Measurements from ENCODE around the gene TTC17.
"Not testable (repeated sequence)": the region's sequence is repeated elsewhere in the genome, so short reads cannot be mapped to it uniquely, and the experiment has no call there.

Gene TTC17

GRCh38 chr11:43358801-43359421, at the start of gene TTC17:
Gene TTC17 (plus strand): TSS chr11:43358920. CDS start chr11:43358955, 35 bp downstream.
- peak; percentile 81 to 87 for DNase-seq

- peak; percentile 85 to 91 for DNase-seq
These were observed 46.7 kb upstream of the TTC17 start, which contains the start of gene API5 for GRCh38 chr11:43311791-43312607. Gene API5 (plus strand): TSS chr11:43311996. CDS start chr11:43312128, 132 bp downstream.

- peak in 1 of 2 experiments; percentile 28 for DNase-seq
These were observed 42.8 kb upstream of the TTC17 start for GRCh38 chr11:43315966-43316365.

- DNase-seq: no peak
These were observed 42.3 kb upstream of the TTC17 start for GRCh38 chr11:43316451-43316850.

GRCh38 chr11:43327987-43328386, 30.7 kb upstream of the TTC17 start:
- no peak for DNase-seq

- DNase-seq: no peak
These were observed 30.2 kb upstream of the TTC17 start for GRCh38 chr11:43328482-43328881.

GRCh38 chr11:43341159-43341558, 17.6 kb upstream of the TTC17 start:
- DNase-seq: no peak

GRCh38 chr11:43351426-43351825, 7.3 kb upstream of the TTC17 start:
- not testable (repeated sequence) for DNase-seq

- DNase-seq: no peak
These were observed 4.4 kb upstream of the TTC17 start for GRCh38 chr11:43354311-43354710.

GRCh38 chr11:43356336-43356735, 2.4 kb upstream of the TTC17 start:
- DNase-seq: no peak

GRCh38 chr11:43358279-43358800, 380 bp upstream of the TTC17 start:
- DNase-seq: peak in 1 of 2 experiments; percentile 26

- DNase-seq: peak in 1 of 2 experiments; percentile 20
These were observed 700 bp downstream of the TTC17 start for GRCh38 chr11:43359422-43359818.

GRCh38 chr11:43360361-43361032, 1.8 kb downstream of the TTC17 start:
- DNase-seq: peak; percentile 58 to 62

GRCh38 chr11:43366677-43367076, 8.0 kb downstream of the TTC17 start:
- DNase-seq: no peak

- DNase-seq: no peak
These were observed 8.9 kb downstream of the TTC17 start for GRCh38 chr11:43367382-43368178.

- DNase-seq: no peak
These were observed 17.3 kb downstream of the TTC17 start for GRCh38 chr11:43376065-43376464.

- DNase-seq: no peak
These were observed 17.9 kb downstream of the TTC17 start for GRCh38 chr11:43376594-43376993.

- no peak for DNase-seq
These were observed 18.7 kb downstream of the TTC17 start for GRCh38 chr11:43377389-43377788.

- DNase-seq: no peak
These were observed 20.2 kb downstream of the TTC17 start for GRCh38 chr11:43378897-43379296.

GRCh38 chr11:43381802-43382201, 23.1 kb downstream of the TTC17 start:
- no peak for DNase-seq

GRCh38 chr11:43382614-43383013, 23.9 kb downstream of the TTC17 start:
- DNase-seq: no peak

GRCh38 chr11:43384393-43384792, 25.7 kb downstream of the TTC17 start:
- DNase-seq: no peak

- no peak for DNase-seq
These were observed 34.0 kb downstream of the TTC17 start for GRCh38 chr11:43392713-43393112.

All from AML-193 (cell line).